HepG2 (cell line): Measurements from ENCODE around the gene TULP4. TPM values are rescaled to one million over a fixed set of nuclear protein-coding genes. Genes with fewer than 3 reads are reported as not detected.

Source experiments
- GABPA ChIP-seq, 2 experiments: IDR thresholded peaks; 2 replicates each; pipeline ENCODE4 v1.6.1; 2011 to 2016; ENCODE audit warnings: low read depth in 2 of 2, low read length in 1 of 2, missing biosample characterization in 1 of 2, missing genetic modification characterization in 1 of 2
- HNRNPK ChIP-seq: fragments of 200-400 bp; formaldehyde crosslinking; IDR thresholded peaks from 2 replicates; pipeline ENCODE4 v1.6.1; 2018; ENCODE audit warnings: low read length, low read depth, moderate library complexity, mild to moderate bottlenecking; ENCODE audit not compliant: poor library complexity, severe bottlenecking
- IRX3 ChIP-seq: sonication (generic); formaldehyde crosslinking; IDR thresholded peaks from 2 replicates; pipeline ENCODE4 v1.8.1; 2023; ENCODE audit warnings: mild to moderate bottlenecking, low read depth, missing genetic modification reagents, borderline replicate concordance
- MTF1 ChIP-seq: sonication (generic); formaldehyde crosslinking; IDR thresholded peaks from 2 replicates; pipeline ENCODE4 v1.5.0; 2020; ENCODE audit warnings: missing genetic modification reagents
- PRDM10 ChIP-seq: sonication (generic); formaldehyde crosslinking; IDR thresholded peaks from 2 replicates; pipeline ENCODE4 v1.4.0; 2020; ENCODE audit warnings: low read depth, missing genetic modification reagents
- PRPF4 ChIP-seq: fragments of 200-400 bp; formaldehyde crosslinking; IDR thresholded peaks from 2 replicates; pipeline ENCODE4 v1.6.1; 2016; ENCODE audit warnings: low read length, low read depth; ENCODE audit not compliant: poor library complexity, severe bottlenecking
- TSC22D2 ChIP-seq: sonication (generic); formaldehyde crosslinking; IDR thresholded peaks from 2 replicates; pipeline ENCODE4 v1.5.1; 2020; ENCODE audit warnings: missing genetic modification reagents, mild to moderate bottlenecking, borderline replicate concordance
- U2AF2 ChIP-seq: fragments of 200-400 bp; formaldehyde crosslinking; IDR thresholded peaks from 2 replicates; pipeline ENCODE4 v1.6.1; 2017; ENCODE audit warnings: low read depth, mild to moderate bottlenecking, low read length
- ZNF460 ChIP-seq: sonication (generic); formaldehyde crosslinking; IDR thresholded peaks from 2 replicates; pipeline ENCODE4 v1.5.1; 2020; ENCODE audit warnings: missing genetic modification reagents, mild to moderate bottlenecking, borderline replicate concordance
- ZNF674 ChIP-seq: sonication (generic); formaldehyde crosslinking; IDR thresholded peaks from 2 replicates; pipeline ENCODE4 v1.5.0; 2020; ENCODE audit warnings: low read depth, mild to moderate bottlenecking, missing genetic modification reagents
- ZNF710 ChIP-seq: sonication (generic); formaldehyde crosslinking; IDR thresholded peaks from 2 replicates; pipeline ENCODE4 v1.5.0; 2020; ENCODE audit warnings: mild to moderate bottlenecking, missing genetic modification reagents, borderline replicate concordance
- ZSCAN31 ChIP-seq: sonication (generic); formaldehyde crosslinking; IDR thresholded peaks from 2 replicates; pipeline ENCODE4 v1.5.0; 2020; ENCODE audit warnings: low read depth, mild to moderate bottlenecking, missing genetic modification reagents
- polyA plus RNA-seq, 8 experiments: library from polyadenylated mRNA; depleted of rRNA in 3 of 8; stranded (reverse) in 7 of 8; unstranded in 1 of 8; fragments of >200 nt; fragmentation: Illumina TruSeq in 4 of 8; extraction: Trizol in 4 of 8; gene quantifications; 2 replicates each; pipeline versions ENCODE4 v1.2.1 to v1.2.3, GENCODE V29; 2011 to 2016; ENCODE audit warnings: low read depth in 4 of 8, missing spikeins in 1 of 8, mixed read lengths in 1 of 8; ENCODE audit not compliant: insufficient read depth in 1 of 8
- total RNA-seq, 5 experiments: library from RNA; depleted of rRNA; stranded (reverse); fragments of >200 nt; fragmentation: Illumina TruSeq; extraction: Trizol; gene quantifications; 2 replicates each; pipeline ENCODE4 v1.2.3, GENCODE V29; 2016; ENCODE audit warnings: low read depth in 1 of 5
- TF ChIP-seq, protein P1 (sequence below): sonication (generic); formaldehyde crosslinking; IDR thresholded peaks from 2 replicates; pipeline ENCODE4 v1.5.1; 2020; ENCODE audit warnings: mild to moderate bottlenecking, missing genetic modification reagents, moderate library complexity

Gene TULP4
- total and polyA plus RNA-seq, 2 of the 13 experiments (the other 11 are each of a cell fraction or from before 2014, with no cell fraction given), result 21.1 to 122 TPM

- TF ChIP-seq, protein P1, sequence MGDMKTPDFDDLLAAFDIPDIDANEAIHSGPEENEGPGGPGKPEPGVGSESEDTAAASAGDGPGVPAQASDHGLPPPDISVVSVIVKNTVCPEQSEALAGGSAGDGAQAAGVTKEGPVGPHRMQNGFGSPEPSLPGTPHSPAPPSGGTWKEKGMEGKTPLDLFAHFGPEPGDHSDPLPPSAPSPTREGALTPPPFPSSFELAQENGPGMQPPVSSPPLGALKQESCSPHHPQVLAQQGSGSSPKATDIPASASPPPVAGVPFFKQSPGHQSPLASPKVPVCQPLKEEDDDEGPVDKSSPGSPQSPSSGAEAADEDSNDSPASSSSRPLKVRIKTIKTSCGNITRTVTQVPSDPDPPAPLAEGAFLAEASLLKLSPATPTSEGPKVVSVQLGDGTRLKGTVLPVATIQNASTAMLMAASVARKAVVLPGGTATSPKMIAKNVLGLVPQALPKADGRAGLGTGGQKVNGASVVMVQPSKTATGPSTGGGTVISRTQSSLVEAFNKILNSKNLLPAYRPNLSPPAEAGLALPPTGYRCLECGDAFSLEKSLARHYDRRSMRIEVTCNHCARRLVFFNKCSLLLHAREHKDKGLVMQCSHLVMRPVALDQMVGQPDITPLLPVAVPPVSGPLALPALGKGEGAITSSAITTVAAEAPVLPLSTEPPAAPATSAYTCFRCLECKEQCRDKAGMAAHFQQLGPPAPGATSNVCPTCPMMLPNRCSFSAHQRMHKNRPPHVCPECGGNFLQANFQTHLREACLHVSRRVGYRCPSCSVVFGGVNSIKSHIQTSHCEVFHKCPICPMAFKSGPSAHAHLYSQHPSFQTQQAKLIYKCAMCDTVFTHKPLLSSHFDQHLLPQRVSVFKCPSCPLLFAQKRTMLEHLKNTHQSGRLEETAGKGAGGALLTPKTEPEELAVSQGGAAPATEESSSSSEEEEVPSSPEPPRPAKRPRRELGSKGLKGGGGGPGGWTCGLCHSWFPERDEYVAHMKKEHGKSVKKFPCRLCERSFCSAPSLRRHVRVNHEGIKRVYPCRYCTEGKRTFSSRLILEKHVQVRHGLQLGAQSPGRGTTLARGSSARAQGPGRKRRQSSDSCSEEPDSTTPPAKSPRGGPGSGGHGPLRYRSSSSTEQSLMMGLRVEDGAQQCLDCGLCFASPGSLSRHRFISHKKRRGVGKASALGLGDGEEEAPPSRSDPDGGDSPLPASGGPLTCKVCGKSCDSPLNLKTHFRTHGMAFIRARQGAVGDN (CRISPR knock-in tag), result peak; percentile 96
- peak; percentile 82 for TF ChIP-seq HNRNPK
- no peak for TF ChIP-seq ZNF710
- TF ChIP-seq MTF1, result peak; percentile 39; the same call in 1 of the 2 replicates
- no peak; the same call in 1 of the 2 replicates for TF ChIP-seq ZNF674 (CRISPR knock-in tag)
- TF ChIP-seq PRPF4, result no peak
- TF ChIP-seq IRX3 (CRISPR knock-in tag), result peak; percentile 56; the same call in 1 of the 2 replicates
- TF ChIP-seq TSC22D2 (CRISPR knock-in tag), result peak; percentile 75; the same call in 1 of the 2 replicates
- TF ChIP-seq PRDM10, result no peak
- no peak for TF ChIP-seq GABPA (IDR thresholded peaks at IDR 0.05; ENCODE audit: low read depth, low read length)
- peak; percentile 77 for TF ChIP-seq GABPA (CRISPR knock-in tag; IDR thresholded peaks at IDR 0.05; ENCODE audit: low read depth)
- TF ChIP-seq ZSCAN31 (CRISPR knock-in tag), result peak; percentile 66; the same call in 1 of the 2 replicates
- TF ChIP-seq ZNF460 (CRISPR knock-in tag), result no peak
- no peak for TF ChIP-seq U2AF2
Measured at GRCh38 chr6:158559895-158560835, 247.9 kb downstream of the TULP4 start, which contains the start of gene TMEM181 (continued).
